ENCODE data around the gene CRAMP1. TPM values are rescaled to one million over a fixed set of nuclear protein-coding genes. Genes with fewer than 3 reads are reported as not detected.

The CRAMP1 gene
- total and polyA plus RNA-seq, 2 of the 8 experiments (the other 6 are each of a cell fraction or from before 2014, with no cell fraction given), result 19.2 to 23.2 TPM

- H3K79me2 ChIP-seq (ENCODE audit: control insufficient read depth in 1 of 2, insufficient read depth in 2 of 2, low read length in 2 of 2), result peaks cover 0 to 33% of the 10 kb centered on the region in 2 experiments; a peak in 2 of 4 replicates
- no peaks in the 10 kb centered on the region for H3K23me2 ChIP-seq (ENCODE audit: low read depth, low read length)
- H2AFZ ChIP-seq (ENCODE audit: low read length), result no peak overlapping the region
- no peak overlapping the region for H3K4me3 ChIP-seq (ENCODE audit: extremely low read depth in 1 of 4, insufficient read depth in 2 of 4, low read depth in 3 of 4, low read length in 4 of 4)
- no peak overlapping the region for H2BK12ac ChIP-seq (ENCODE audit: low read depth, low read length)
- no peak overlapping the region for H2BK120ac ChIP-seq (replicated peaks; ENCODE audit: low read depth, low read length)
- H3K27ac ChIP-seq (ENCODE audit: low read depth, low read length), result no peak overlapping the region
- H3K56ac ChIP-seq (replicated peaks; ENCODE audit: insufficient read length, low read depth, low read length), result no peak overlapping the region
- H3K14ac ChIP-seq (ENCODE audit: insufficient read length), result no peak overlapping the region
- peaks cover 23 to 24% of the 10 kb centered on the region in 2 experiments for H4K20me1 ChIP-seq (replicated peaks in 1 of 2; ENCODE audit: control insufficient read depth in 1 of 2, insufficient read depth in 2 of 2, low read length in 2 of 2)
- no peaks in the 10 kb centered on the region for H3K9me3 ChIP-seq (ENCODE audit: insufficient read depth in 2 of 2, low read depth in 1 of 2, low read length in 1 of 2)
- no peak overlapping the region for H3K18ac ChIP-seq (ENCODE audit: extremely low read depth, low read length)
- no peaks in the 10 kb centered on the region for H3K27me3 ChIP-seq (replicated peaks in 1 of 4; ENCODE audit: control insufficient read depth in 3 of 4, extremely low read depth in 1 of 4, insufficient read depth in 3 of 4, low read length in 3 of 4)
- ChIA-PET CTCF (ENCODE audit: partially characterized antibody) (interaction anchor here (0.9 kb wide), 1 partner anchor 12 kb away, joined by 3 read pairs; no protein-coding TSS in a partner anchor), POLR2A (ENCODE audit: partially characterized antibody) (no interaction called here)
- H4K5ac ChIP-seq (ENCODE audit: insufficient read length, low read depth, low read length), result no peak overlapping the region
- no peak overlapping the region for H3K4me2 ChIP-seq (ENCODE audit: insufficient read depth in 1 of 2, low read depth in 2 of 2, low read length in 2 of 2)
- H3K4ac ChIP-seq (replicated peaks; ENCODE audit: insufficient read length, low read depth, low read length), result no peak overlapping the region
- FAIRE-seq (no peak), DNase-seq (ENCODE audit: low read depth in 1 of 2, low spot score in 2 of 2) (no peak)
- 88% methylated on average over 10 of the region's 12 CpGs; no CpG with 5 or more reads in 1 of the 2 experiments for WGBS, 2 experiments (ENCODE audit: extremely low coverage in 1 of 2, insufficient coverage in 1 of 2, insufficient read length in 1 of 2, insufficient replicate concordance in 2 of 2, low coverage in 1 of 2, low lambda C conversion rate in 2 of 2, missing lambda C conversion rate in 1 of 2)
- H3K4me1 ChIP-seq (replicated peaks in 1 of 4; ENCODE audit: control insufficient read depth in 3 of 4, insufficient read depth in 4 of 4, low read length in 3 of 4), result no peaks in the 10 kb centered on the region
- H4K91ac ChIP-seq (replicated peaks; ENCODE audit: insufficient read length, low read length), result no peak overlapping the region
- H4K8ac ChIP-seq (ENCODE audit: extremely low read depth, insufficient read depth, low read length), result no peak overlapping the region
- TF ChIP-seq ZNF274 (IDR thresholded peaks at IDR 0.05; ENCODE audit: borderline replicate concordance, extremely low read depth, low read length), result no peak
- no peak for TF ChIP-seq BCL11A (IDR thresholded peaks at IDR 0.05; ENCODE audit: low read depth in 2 of 2, low read length in 2 of 2)
- no peak for TF ChIP-seq PHF8 (conservative IDR thresholded peaks at IDR 0.05; ENCODE audit: low read depth, low read length)
- TF ChIP-seq CBX5 (IDR thresholded peaks at IDR 0.05; ENCODE audit: low read depth, low read length), result no peak
- TF ChIP-seq RXRA (IDR thresholded peaks at IDR 0.05; ENCODE audit: insufficient read depth, low read depth, low read length), result no peak
- no peak for TF ChIP-seq YY1 (IDR thresholded peaks at IDR 0.05; ENCODE audit: low read depth, low read length)
- H3K23ac ChIP-seq (ENCODE audit: insufficient read length), result no peak overlapping the region
- H3K9ac ChIP-seq (replicated peaks in 1 of 4; ENCODE audit: extremely low read depth in 1 of 4, low read depth in 3 of 4, low read length in 3 of 4), result no peak overlapping the region
- peaks cover 16% of the 10 kb centered on the region for H3K79me1 ChIP-seq (ENCODE audit: low read depth, low read length)
- H2BK20ac ChIP-seq (ENCODE audit: low read length), result no peak overlapping the region
- H2AK5ac ChIP-seq (ENCODE audit: low read depth, low read length), result no peak overlapping the region
- H2BK5ac ChIP-seq (ENCODE audit: low read depth, low read length), result no peak overlapping the region
- no peak overlapping the region for H2BK15ac ChIP-seq (ENCODE audit: low read length)
- peaks cover 24 to 50% (median 31%) of the 10 kb centered on the region in 4 experiments; a peak in 7 of 8 replicates for H3K36me3 ChIP-seq (ENCODE audit: control insufficient read depth in 2 of 4, insufficient read depth in 4 of 4, low read length in 3 of 4)
Measured at GRCh38 chr16:1634541-1634940, 22.4 kb downstream of the CRAMP1 start.
